ENCODE data around the gene ZFAND2B. TPM values are rescaled to one million over a fixed set of nuclear protein-coding genes. Genes with fewer than 3 reads are reported as not detected.

Gene ZFAND2B
- total and polyA plus RNA-seq, 2 donors (not counting 1 experiment from before 2014, with no cell fraction given): 55.2 to 115 TPM

- ChIA-PET CTCF (interaction anchor here (1.0 to 1.7 kb wide), 5 partner anchors 14 to 58 kb away, joined by 3 to 10 read pairs (median 4); partner anchors contain the start of genes TUBA4B and ZFAND2B), POLR2A (interaction anchor here (1.8 to 3.0 kb wide), 3 partner anchors 29 to 59 kb away, joined by 8 to 30 read pairs (median 12); partner anchors contain the start of genes DNAJB2, TUBA4A and TUBA4B)
These were observed 13.4 kb downstream of the ZFAND2B start for GRCh38 chr2:219219784-219220532.

More at GRCh38 chr2:219219784-219220532, 13.4 kb downstream of the ZFAND2B start:
- peak overlapping the region; percentile 68 for H3K9ac ChIP-seq (ENCODE audit: low read length)
- H3K36me3 ChIP-seq (replicated peaks in 1 of 2; ENCODE audit: control extremely low read depth in 1 of 2, control insufficient read depth in 1 of 2, extremely low read depth in 1 of 2, insufficient read depth in 2 of 2, low read length in 1 of 2): peaks cover 6 to 49% of the 10 kb centered on the region in 2 experiments
- no peak overlapping the region for H3K27ac ChIP-seq (ENCODE audit: low read length in 2 of 2)
- Mint-ChIP-seq H3K27ac (peak overlapping the region; percentile 34), H3K9me3 (ENCODE audit: insufficient read depth) (no peaks in the 10 kb centered on the region), H3K27me3 (no peaks in the 10 kb centered on the region), H3K4me1 (peaks cover 20% of the 10 kb centered on the region), H3K4me3 (peak overlapping the region; percentile 87)
- WGBS (ENCODE audit: insufficient coverage): 94% methylated on average over 15 of the region's 18 CpGs
- no peaks in the 10 kb centered on the region for H3K9me3 ChIP-seq (ENCODE audit: control extremely low read depth in 1 of 3, control insufficient read depth in 2 of 3, insufficient read depth in 1 of 3, low read length in 2 of 3)
- TF ChIP-seq CTCF (IDR thresholded peaks at IDR 0.05) (no peak), EZH2 (IDR thresholded peaks at IDR 0.05; ENCODE audit: borderline replicate concordance, insufficient read depth, low read depth, low read length, poor library complexity, severe bottlenecking) (no peak)
- H3K79me2 ChIP-seq (ENCODE audit: control insufficient read depth, insufficient read depth, low read length): peaks cover 4% of the 10 kb centered on the region
- peaks cover 17 to 21% of the 10 kb centered on the region in 2 donors for H3K4me1 ChIP-seq (ENCODE audit: control insufficient read depth in 2 of 2, insufficient read depth in 2 of 2, low read length in 2 of 2)
- H2AFZ ChIP-seq (ENCODE audit: insufficient read depth, low read depth, low read length, poor library complexity, severe bottlenecking): no peak overlapping the region
- DNase-seq: no peak
- H3K27me3 ChIP-seq (replicated peaks in 1 of 4; ENCODE audit: control extremely low read depth in 1 of 4, control insufficient read depth in 3 of 4, insufficient read depth in 4 of 4, low read length in 3 of 4): no peaks in the 10 kb centered on the region
- H4K20me1 ChIP-seq (ENCODE audit: control insufficient read depth, insufficient read depth, low read length, poor library complexity, severe bottlenecking): peaks cover 45% of the 10 kb centered on the region
- peak overlapping the region in 1 of 5 experiments; percentile 66 for H3K4me3 ChIP-seq (ENCODE audit: control extremely low read depth in 1 of 5, extremely low read depth in 1 of 5, insufficient read depth in 1 of 5, low read depth in 2 of 5, low read length in 4 of 5)
- H3K4me2 ChIP-seq (replicated peaks; ENCODE audit: low read depth, low read length, poor library complexity, severe bottlenecking): peak overlapping the region; percentile 91
- intact Hi-C loops (cut with micrococcal nuclease): loop anchor here (1.0 to 2.0 kb wide), 4 partner anchors 9 to 75 kb away; partner anchors contain the start of genes ANKZF1, ATG9A, NHEJ1 and ZFAND2B
- no peak for ATAC-seq (ENCODE audit: low read depth)

Data from B cell (primary cell).